Neural cell (in vitro differentiated cells): ENCODE results near the gene SLC18B1. TPM values are rescaled to one million over a fixed set of nuclear protein-coding genes. Genes with fewer than 3 reads are reported as not detected.

Source experiments
- H2AFZ ChIP-seq: fragments of 200-600, 300-800 bp; sonication (generic), shearing (Covaris generic); 2 replicates; pipeline ENCODE4 v1.6.0; 2014; ENCODE audit warnings: low read depth, mild to moderate bottlenecking, antibody characterized with exemption, low read length, moderate library complexity
- H3F3A ChIP-seq: fragments of 200-600 bp; shearing (Covaris generic); 2 replicates; pipeline ENCODE4 v1.6.1; 2016; ENCODE audit warnings: mild to moderate bottlenecking, moderate library complexity, mixed read lengths, antibody characterized with exemption, low read length; ENCODE audit not compliant: insufficient read depth, poor library complexity, severe bottlenecking
- H3K27ac ChIP-seq: fragments of 200-600, 300-800 bp; sonication (generic), shearing (Covaris generic); 2 replicates; pipeline ENCODE4 v1.5.1; 2014; ENCODE audit warnings: mild to moderate bottlenecking, low read length, moderate library complexity
- H3K27me3 ChIP-seq: fragments of 300-800, 200-600 bp; sonication (generic), shearing (Covaris generic); 2 replicates; pipeline ENCODE4 v1.6.0; 2014; ENCODE audit warnings: mild to moderate bottlenecking, low read depth, low read length, moderate library complexity; ENCODE audit not compliant: insufficient read depth
- H3K36me3 ChIP-seq: fragments of 300-800, 200-600 bp; sonication (generic), shearing (Covaris generic); 2 replicates; pipeline ENCODE4 v1.5.1; 2014; ENCODE audit warnings: mild to moderate bottlenecking, antibody characterized with exemption, low read length, moderate library complexity; ENCODE audit not compliant: insufficient read depth
- H3K4me2 ChIP-seq: fragments of 300-800, 200-600 bp; sonication (generic), shearing (Covaris generic); 2 replicates; pipeline ENCODE4 v1.6.0; 2014; ENCODE audit warnings: mild to moderate bottlenecking, low read length
- H3K4me3 ChIP-seq: fragments of 300-800, 200-600 bp; sonication (generic), shearing (Covaris generic); 2 replicates; pipeline ENCODE4 v1.5.1; 2014; ENCODE audit warnings: mild to moderate bottlenecking, low read length, moderate library complexity
- H3K79me2 ChIP-seq: fragments of 200-600 bp; shearing (Covaris generic); replicated peaks from 2 replicates; pipeline ENCODE4 v1.6.0; 2014; ENCODE audit warnings: mild to moderate bottlenecking, low read length, moderate library complexity; ENCODE audit not compliant: insufficient read depth
- H3K9ac ChIP-seq: fragments of 300-800, 200-600 bp; sonication (generic), shearing (Covaris generic); 2 replicates; pipeline ENCODE4 v1.6.1; 2016; ENCODE audit warnings: mild to moderate bottlenecking, low read length, mixed read lengths
- H3K9me2 ChIP-seq: fragments of 200-600 bp; shearing (Covaris generic); 2 replicates; pipeline ENCODE4 v1.6.1; 2016; ENCODE audit warnings: mild to moderate bottlenecking, low read length, mixed read lengths; ENCODE audit not compliant: insufficient read depth
- H3K9me3 ChIP-seq: fragments of 200-600, 300-800 bp; sonication (generic), shearing (Covaris generic); 2 replicates; pipeline ENCODE4 v1.6.1; 2016; ENCODE audit warnings: mild to moderate bottlenecking, mixed run types, low read length, moderate library complexity, mixed read lengths
- H4K20me1 ChIP-seq: fragments of 200-600 bp; shearing (Covaris generic); 2 replicates; pipeline ENCODE4 v1.6.1; 2016; ENCODE audit warnings: mild to moderate bottlenecking, mixed run types; ENCODE audit not compliant: insufficient read depth
- CTCF ChIP-seq: fragments of 450-650 bp; IDR thresholded peaks from 2 replicates; pipeline ENCODE4 v1.5.1; 2014; ENCODE audit warnings: antibody characterized with exemption, mild to moderate bottlenecking, moderate library complexity; ENCODE audit not compliant: poor library complexity, severe bottlenecking
- EP300 ChIP-seq: fragments of 450-650 bp; conservative IDR thresholded peaks from 2 replicates; pipeline ENCODE4 v1.6.1; 2014; ENCODE audit warnings: antibody characterized with exemption, mild to moderate bottlenecking, moderate library complexity; ENCODE audit not compliant: poor library complexity, severe bottlenecking
- EZH2 ChIP-seq: fragments of 200-600, 300-800 bp; shearing (Covaris generic), sonication (generic); IDR thresholded peaks from 2 replicates; pipeline ENCODE4 v1.6.1; 2014; ENCODE audit warnings: antibody characterized with exemption, low read length, borderline replicate concordance, mild to moderate bottlenecking; ENCODE audit not compliant: insufficient read depth, poor library complexity, severe bottlenecking
- MXI1 ChIP-seq: fragments of 450-650 bp; conservative IDR thresholded peaks from 2 replicates; pipeline ENCODE4 v1.6.1; 2014; ENCODE audit warnings: antibody characterized with exemption, mild to moderate bottlenecking; ENCODE audit not compliant: poor library complexity, severe bottlenecking
- POLR2AphosphoS5 ChIP-seq: IDR thresholded peaks from 2 replicates; pipeline ENCODE4 v1.6.1; 2012
- RAD21 ChIP-seq: fragments of 450-650 bp; conservative IDR thresholded peaks from 2 replicates; pipeline ENCODE4 v1.6.1; 2014; ENCODE audit warnings: antibody characterized with exemption, mild to moderate bottlenecking, moderate library complexity
- REST ChIP-seq: IDR thresholded peaks from 2 replicates; pipeline ENCODE4 v1.6.1; 2012; ENCODE audit warnings: borderline replicate concordance
- SMC3 ChIP-seq: fragments of 450-650 bp; conservative IDR thresholded peaks from 2 replicates; pipeline ENCODE4 v1.6.1; 2014; ENCODE audit warnings: antibody characterized with exemption, mild to moderate bottlenecking, moderate library complexity; ENCODE audit not compliant: poor library complexity
- TAF1 ChIP-seq: IDR thresholded peaks from 2 replicates; pipeline ENCODE4 v1.6.1; 2012; ENCODE audit warnings: low read depth
- polyA plus RNA-seq: library from polyadenylated mRNA; depleted of rRNA; stranded (reverse); fragments of >200 nt; gene quantifications from 2 replicates; pipeline ENCODE4 v1.2.3, GENCODE V29; 2014

The SLC18B1 gene
- polyA plus RNA-seq, 1 donor from 2014 or later, result 9.0 TPM

- Histone ChIP-seq H3K4me3 (no peak overlapping the region), H3K36me3 (no peaks in the 10 kb centered on the region), H3K79me2 (no peaks in the 10 kb centered on the region), H2AFZ (no peak overlapping the region), H3K4me2 (no peak overlapping the region), H3K9me2 (no peaks in the 10 kb centered on the region), H3K9ac (no peak overlapping the region), H3F3A (no peaks in the 10 kb centered on the region), H4K20me1 (no peaks in the 10 kb centered on the region), H3K9me3 (no peaks in the 10 kb centered on the region), H3K27ac (no peak overlapping the region), H3K27me3 (no peaks in the 10 kb centered on the region)
- TF ChIP-seq CTCF (no peak), REST (no peak), TAF1 (no peak), EP300 (no peak), SMC3 (no peak)
Measured at GRCh38 chr6:132725947-132726607, 72.4 kb downstream of the SLC18B1 start.

- H3K79me2 ChIP-seq, result no peaks in the 10 kb centered on the region
- H3K9me3 ChIP-seq, result no peaks in the 10 kb centered on the region
- no peaks in the 10 kb centered on the region for H3K36me3 ChIP-seq
- H3F3A ChIP-seq, result no peaks in the 10 kb centered on the region
- H3K4me3 ChIP-seq, result no peak overlapping the region
- H3K27ac ChIP-seq, result no peak overlapping the region
- no peak overlapping the region for H3K9ac ChIP-seq
- no peak overlapping the region for H3K4me2 ChIP-seq
- H3K27me3 ChIP-seq, result no peaks in the 10 kb centered on the region
- H2AFZ ChIP-seq, result no peak overlapping the region
- TF ChIP-seq REST (no peak), EP300 (no peak), POLR2AphosphoS5 (no peak), MXI1 (no peak), SMC3 (no peak), RAD21 (no peak), TAF1 (no peak), EZH2 (no peak), CTCF (no peak)
- no peaks in the 10 kb centered on the region for H3K9me2 ChIP-seq
- no peaks in the 10 kb centered on the region for H4K20me1 ChIP-seq
Measured at GRCh38 chr6:132725471-132725870, 73.0 kb downstream of the SLC18B1 start.
